Heart left ventricle (tissue), 13 donors: ENCODE results near the gene SMYD1.
"Not testable (repeated sequence)": the region's sequence is repeated elsewhere in the genome, so short reads cannot be mapped to it uniquely, and the experiment has no call there.

Experiments used
- CTCF ChIP-seq, 12 donors: fragments of 200-600 bp; sonication (generic) in 4 of 12; IDR thresholded peaks; one replicate each; pipeline versions ENCODE4 v1.5.0 to v1.8.0; 2018 to 2022; ENCODE audit warnings: antibody characterized with exemption in 12 of 12, mild to moderate bottlenecking in 5 of 12
- POLR2A ChIP-seq, 2 donors: fragments of 450-650 bp; IDR thresholded peaks; one replicate each; pipeline ENCODE4 v1.6.1; 2017; ENCODE audit warnings: antibody characterized with exemption in 2 of 2, mild to moderate bottlenecking in 2 of 2, moderate library complexity in 2 of 2
- donor health status: ischemic (EF 13 %, LVEDD 7.1; RV severe dilation, severe dysfunction).
- donor health status: DM: no; HTN: yes; CAD: no.
- donor health status: DM: no; HTN: no; CAD: no.
- donor health status: ischemic (EF 25% LVEDD 6.9; RV normal size, moderate dysfunction).
- donor health status: ischemic (EF 25% LVEDD 5.7; RV mildly dilated, moderate dysfunction).
- donor health status: ischemic (EF 35%, LVEDD 5.7; RV mildly dilated, moderate dysfunction).
- donor health status: nonischemic (EF 11% LVEDD 7.7; RV severe dilation, severe dysfunction).
- donor health status: DM: yes; HTN: yes; CAD: no.
- donor health status: PGD.
- donor health status: ischemic (EF 29% LVEDD 5.4; RV normal size, mild dysfunction).
- donor health status: nonischemic (EF 23%, LVEDD 6.1; RV moderate dilation, normal function).

GRCh38 chr2:88045561-88045960 lies 22.1 kb upstream of the SMYD1 start:
- TF ChIP-seq CTCF, POLR2A (IDR thresholded peaks at IDR 0.05): not testable (repeated sequence)
